HG03575 (cell line): ENCODE data around the gene HNRNPUL2.
"Not testable (repeated sequence)": the region's sequence is repeated elsewhere in the genome, so short reads cannot be mapped to it uniquely, and the experiment has no call there.

Source experiments
- ATAC-seq: cut with Tn5 transposase; IDR thresholded peaks from one replicate; pipeline ENCODE4 v1.9.1; 2021; ENCODE audit not compliant: unreplicated experiment, insufficient number of reproducible peaks, low FRiP score; ENCODE audit errors: extremely low read depth

Gene HNRNPUL2

DNA sequence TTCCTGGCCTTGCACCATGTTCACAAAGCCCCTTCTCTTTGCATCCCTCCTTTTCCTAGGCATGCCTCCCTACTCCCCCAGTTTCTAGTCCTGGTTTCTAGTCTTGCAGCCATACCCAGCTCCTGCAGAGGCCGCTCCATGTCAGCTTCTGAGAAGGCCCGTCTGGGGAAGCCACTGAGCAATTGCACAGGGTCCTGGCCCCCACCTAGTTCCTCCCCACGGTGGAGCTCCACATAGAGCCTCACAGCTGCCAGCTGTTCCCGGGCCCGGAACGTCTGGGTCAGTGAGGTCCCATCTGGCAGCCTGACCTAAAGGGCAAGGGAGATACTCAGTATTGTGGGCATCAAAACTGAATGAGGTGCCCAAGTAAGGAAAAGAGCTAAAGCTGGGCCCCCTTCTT, 50.6 kb downstream of the HNRNPUL2 start:
- ATAC-seq: no peak

DNA sequence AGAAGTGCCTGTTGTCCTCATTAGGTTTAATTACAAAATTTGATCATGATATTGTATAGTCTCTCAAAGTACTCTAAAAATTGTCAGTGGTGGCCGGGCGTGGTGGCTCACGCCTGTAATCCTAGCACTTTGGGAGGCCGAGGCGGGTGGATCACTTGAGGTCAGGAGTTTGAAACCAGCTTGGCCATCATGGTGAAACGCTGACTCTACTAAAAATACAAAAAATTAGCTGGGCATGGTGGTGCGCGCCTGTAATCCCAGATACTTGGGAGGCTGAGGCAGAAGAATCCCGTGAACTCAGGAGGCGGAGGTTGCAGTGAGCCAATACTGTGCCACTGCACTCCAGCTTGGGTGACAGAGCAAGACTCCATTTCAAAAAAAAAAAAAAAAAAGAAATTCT, 51.8 kb downstream of the HNRNPUL2 start:
- not testable (repeated sequence) for ATAC-seq

DNA sequence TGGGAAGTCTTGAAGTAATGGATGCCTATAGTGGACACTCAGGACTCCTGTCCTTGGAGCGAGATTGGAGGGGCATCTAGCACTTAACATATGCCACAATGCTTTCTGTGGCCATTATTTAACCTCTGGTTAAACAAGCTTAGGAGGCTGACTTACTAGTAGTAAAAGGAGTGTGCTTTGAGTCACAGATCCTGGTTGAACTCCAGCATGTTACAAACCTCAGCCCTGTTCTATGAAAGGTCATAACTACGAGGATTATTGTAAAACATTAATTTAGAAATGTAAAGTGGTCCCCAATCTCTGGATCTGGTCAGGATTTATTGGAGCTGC, 54.1 kb downstream of the HNRNPUL2 start:
- ATAC-seq: no peak

DNA sequence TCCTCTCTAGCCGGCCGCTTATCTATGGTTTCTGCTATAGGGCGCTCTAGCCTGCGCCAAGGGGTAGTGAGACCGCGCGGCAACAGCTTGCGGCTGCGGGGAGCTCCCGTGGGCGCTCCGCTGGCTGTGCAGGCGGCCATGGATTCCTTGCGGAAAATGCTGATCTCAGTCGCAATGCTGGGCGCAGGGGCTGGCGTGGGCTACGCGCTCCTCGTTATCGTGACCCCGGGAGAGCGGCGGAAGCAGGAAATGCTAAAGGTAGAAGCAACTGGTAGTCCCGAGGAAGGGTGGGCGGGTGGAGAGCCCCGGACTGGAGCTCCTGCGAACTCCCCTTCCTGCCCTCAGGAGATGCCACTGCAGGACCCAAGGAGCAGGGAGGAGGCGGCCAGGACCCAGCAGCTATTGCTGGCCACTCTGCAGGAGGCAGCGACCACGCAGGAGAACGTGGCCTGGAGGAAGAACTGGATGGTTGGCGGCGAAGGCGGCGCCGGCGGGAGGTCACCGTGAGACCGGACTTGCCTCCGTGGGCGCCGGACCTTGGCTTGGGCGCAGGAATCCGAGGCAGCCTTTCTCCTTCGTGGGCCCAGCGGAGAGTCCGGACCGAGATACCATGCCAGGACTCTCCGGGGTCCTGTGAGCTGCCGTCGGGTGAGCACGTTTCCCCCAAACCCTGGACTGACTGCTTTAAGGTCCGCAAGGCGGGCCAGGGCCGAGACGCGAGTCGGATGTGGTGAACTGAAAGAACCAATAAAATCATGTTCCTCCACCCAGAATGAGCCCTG, 55.5 kb downstream of the HNRNPUL2 start, which contains the start of the genes LBHD1 and UQCC3:
LBHD1 (minus strand) TSS at position 660 of the 782 bp plus-strand sequence. CDS start 2,236 bp downstream, outside the sequence.
UQCC3 (plus strand) TSS at position 66 of the 782 bp plus-strand sequence; CDS start at position 139, 73 bp downstream.
- ATAC-seq: no peak

DNA sequence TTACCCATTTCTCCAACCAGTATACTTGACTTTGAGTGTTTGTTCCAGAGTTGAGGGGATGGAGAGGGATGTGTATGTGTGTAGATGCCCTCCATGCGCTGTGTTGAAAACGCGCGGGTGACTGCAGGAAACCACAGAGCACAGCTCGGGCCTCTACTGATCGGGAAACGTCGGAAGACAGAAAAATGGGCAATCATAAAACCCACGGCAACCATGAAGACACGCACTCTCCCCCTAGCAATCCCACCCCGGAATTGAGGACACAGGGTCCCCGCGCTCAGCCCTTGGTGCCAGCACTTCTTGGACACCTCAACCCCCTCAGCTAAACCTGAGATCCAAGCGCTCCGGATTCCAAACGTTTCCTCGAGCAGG, 56.0 kb downstream of the HNRNPUL2 start:
- ATAC-seq: no peak

DNA sequence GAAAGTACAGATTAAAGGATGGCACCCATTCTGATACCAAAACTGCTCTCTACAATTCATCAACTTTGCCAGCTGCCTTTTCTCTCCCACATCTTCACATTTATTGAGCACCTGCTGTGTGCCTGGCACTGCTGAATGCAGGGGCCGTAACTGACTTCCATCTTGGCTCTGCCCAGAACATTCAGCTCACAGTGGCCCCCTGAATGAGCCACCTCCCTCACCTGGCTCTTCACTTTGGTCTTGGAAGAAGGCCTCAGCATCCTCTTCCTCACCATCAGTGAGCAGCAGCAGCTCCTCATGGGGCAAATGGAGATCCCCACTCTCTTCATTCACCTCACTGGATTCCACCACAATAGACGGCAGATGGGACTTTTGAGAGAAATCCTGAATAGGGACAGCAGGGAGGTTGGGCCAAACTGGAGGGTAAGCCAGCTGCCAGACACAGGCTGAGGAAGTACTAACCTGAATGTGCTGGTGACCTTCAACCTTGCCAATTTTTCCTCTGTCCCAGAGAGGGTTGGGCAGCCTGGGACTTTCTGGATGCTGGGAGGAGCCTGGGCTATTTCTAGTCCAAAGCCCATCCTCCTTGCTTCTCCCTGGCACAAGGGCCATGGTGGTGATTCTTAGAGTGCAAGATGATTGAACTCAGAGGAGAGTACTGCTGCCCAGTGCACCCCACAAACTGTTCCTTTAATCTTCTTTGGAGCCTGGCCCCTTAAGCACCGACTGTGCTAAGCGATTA, 57.7 kb downstream of the HNRNPUL2 start:
- ATAC-seq: no peak

DNA sequence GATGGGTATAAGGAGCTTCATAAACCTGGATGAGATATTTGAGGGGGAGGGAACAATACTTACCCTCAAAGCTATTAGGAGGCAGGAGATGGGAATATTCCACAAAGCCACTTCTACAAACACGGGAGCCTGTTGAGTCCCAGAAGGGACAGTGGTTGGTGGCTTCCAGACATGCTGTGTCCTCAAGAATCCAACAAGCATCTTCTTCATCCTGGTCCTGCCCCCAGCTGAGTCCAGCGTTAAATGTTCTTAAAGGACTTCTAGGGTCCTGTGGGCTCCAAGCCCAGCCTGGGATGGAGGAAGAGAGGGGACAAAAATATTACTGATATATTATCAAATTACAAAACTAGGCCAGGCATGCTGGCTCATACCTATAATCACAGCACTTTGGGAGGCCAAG, 59.8 kb downstream of the HNRNPUL2 start:
- ATAC-seq: no peak

DNA sequence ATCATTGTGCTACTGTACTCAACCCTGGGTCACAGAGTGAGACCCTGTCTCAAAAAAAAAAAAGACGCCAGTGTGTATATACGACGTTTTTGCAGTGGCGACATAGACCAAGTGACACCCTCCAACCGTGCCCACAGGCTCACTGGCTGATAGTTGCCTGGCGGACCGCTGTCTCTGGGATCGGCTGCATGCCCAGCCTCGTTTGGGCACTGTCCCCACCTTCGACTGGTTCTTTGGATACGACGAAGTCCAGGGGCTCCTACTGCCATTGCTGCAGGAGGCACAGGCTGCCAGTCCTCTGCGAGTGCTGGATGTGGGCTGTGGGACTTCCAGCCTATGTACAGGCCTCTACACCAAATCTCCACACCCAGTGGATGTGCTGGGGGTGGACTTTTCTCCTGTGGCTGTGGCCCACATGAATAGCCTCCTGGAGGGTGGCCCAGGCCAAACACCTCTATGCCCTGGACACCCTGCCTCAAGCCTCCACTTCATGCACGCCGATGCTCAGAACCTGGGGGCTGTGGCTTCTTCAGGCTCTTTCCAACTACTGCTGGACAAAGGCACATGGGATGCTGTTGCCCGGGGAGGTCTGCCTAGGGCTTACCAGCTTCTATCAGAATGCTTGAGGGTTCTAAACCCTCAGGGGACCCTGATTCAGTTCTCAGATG, 60.9 kb downstream of the HNRNPUL2 start:
- no peak for ATAC-seq

DNA sequence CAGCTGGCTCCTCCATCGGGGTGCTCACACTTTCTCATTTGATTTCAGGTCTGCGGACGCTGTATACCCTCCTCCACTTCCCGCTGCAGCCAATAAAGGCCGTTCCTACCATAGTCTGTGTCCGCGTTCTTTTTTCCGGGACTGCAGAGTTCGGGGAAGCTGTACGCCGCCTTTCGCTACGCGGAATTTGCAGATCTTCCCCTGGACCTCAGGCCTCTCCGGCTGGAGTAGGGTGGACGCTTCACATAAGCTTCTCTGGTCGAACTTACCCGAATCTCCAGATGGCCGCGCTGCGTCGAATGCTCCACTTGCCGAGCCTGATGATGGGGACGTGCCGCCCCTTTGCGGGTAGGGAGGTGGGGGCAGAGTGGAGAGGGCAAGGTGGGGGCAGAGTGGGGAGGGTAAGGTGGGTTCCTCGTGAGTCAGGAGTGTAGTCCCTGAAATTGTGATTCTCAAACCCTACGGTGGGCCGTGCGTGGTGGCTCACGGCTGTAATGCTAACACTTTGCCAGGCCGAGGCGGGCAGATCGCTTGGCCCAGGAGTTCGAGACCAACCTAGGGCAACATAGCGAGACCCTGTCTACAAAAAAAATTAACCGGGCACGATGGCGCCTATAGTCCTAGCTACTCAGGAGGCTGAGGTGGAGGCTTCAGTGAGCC, 61.5 kb downstream of the HNRNPUL2 start:
- no peak for ATAC-seq

DNA sequence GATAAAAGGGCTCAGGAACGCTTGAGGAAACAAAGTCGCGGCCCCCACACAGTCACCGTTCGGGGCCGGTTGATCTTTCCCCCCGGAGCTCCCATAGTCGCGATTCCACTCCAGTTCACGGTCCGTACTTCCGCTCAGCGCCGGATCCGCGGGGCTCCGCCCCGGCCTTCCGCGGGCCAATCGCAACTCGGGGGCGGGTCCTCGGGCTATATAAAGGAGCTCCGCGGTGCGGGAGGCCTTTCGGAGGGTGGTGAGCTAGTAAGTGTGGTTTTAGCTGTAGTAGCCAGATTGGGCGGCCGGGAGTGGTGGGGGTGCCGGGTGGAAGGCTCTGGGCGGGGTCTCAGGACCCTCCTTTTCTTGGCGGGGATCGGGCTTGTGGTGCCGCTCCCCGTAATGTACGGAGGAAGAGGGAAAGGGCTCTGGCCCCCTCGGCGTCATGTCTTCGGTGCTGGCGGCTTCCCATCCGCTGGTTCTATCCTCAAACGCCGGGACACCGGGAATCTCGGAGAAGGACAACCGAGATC, 62.1 kb downstream of the HNRNPUL2 start, which contains the start of the genes C11orf98 and CSKMT:
C11orf98 (minus strand) TSS at position 136 of the 524 bp plus-strand sequence; CDS start at position 95, 41 bp downstream.
CSKMT (plus strand) TSS at position 238 of the 524 bp plus-strand sequence. CDS start 568 bp downstream, outside the sequence.
- ATAC-seq: no peak

DNA sequence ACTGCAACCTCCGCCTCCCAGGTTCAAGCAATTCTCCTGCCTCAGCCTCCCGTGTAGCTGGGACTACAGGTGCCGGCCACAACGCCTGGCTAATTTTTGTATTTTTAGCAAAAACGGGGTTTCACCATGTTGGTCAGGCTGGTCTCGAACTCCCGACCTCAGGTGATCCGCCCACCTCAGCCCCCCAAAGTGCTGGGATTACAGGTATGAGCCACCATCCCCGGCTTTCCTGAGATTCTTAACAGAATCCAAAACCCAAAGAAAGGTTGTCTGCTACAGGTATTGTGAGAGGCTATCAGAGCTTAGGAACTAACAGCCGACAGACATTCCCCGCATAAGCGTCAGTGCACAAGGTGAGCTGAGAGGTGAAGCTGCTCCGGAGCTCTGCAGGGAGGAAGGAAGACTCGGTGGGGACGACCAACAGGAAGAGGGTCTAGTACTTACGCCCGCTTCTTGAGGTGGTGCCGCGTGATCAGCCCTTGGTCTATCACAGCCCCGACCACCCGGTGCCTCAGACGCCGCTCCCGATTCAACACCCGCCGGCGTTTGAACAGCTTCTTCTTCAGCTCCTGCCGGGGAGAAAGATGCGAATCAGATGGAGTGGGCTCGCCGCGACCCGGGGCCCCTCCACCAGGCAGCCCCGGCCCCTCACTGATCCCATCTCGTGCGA, 62.7 kb downstream of the HNRNPUL2 start:
- ATAC-seq: no peak
